22Rv1 (cell line): ENCODE data around the gene MAMDC2.

Experiments used
- H3K27ac ChIP-seq: fragments of 450-650 bp; 2 replicates; pipeline ENCODE4 v1.5.1; 2017
- CTCF ChIP-seq: fragments of 450-650 bp; IDR thresholded peaks from 2 replicates; pipeline ENCODE4 v1.5.1; 2017; ENCODE audit warnings: mild to moderate bottlenecking
- ZFX ChIP-seq: fragments of 450-650 bp; IDR thresholded peaks from 2 replicates; pipeline ENCODE4 v1.6.1; 2017; ENCODE audit warnings: antibody characterized with exemption, borderline replicate concordance

The MAMDC2 gene

DNA sequence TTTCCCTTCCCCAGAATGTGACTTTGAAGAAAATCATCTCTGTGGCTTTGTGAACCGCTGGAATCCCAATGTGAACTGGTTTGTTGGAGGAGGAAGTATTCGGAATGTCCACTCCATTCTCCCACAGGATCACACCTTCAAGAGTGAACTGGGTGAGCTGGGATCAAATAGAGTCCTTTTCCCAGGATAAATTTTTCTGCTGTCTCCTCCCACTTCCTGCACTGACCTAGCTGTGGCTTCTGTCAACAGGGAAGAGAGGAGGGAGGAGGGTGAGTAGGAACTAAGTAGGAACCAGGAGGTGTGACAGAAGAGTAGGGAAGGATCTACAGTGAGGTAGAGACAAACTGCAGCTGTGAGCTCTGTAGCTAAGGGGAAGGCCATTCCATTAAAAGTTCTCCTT lies 69.3 kb downstream of the MAMDC2 start:
- TF ChIP-seq ZFX, result no peak
- TF ChIP-seq CTCF, result no peak
- H3K27ac ChIP-seq, result no peak overlapping the region

- TF ChIP-seq ZFX (no peak), CTCF (peak; percentile 85)
- no peak overlapping the region for H3K27ac ChIP-seq
Observed at GRCh38 chr9:70113403-70114022, 69.9 kb downstream of the MAMDC2 start.

GRCh38 chr9:70114898-70115297 lies 71.2 kb downstream of the MAMDC2 start:
- no peak overlapping the region for H3K27ac ChIP-seq
- TF ChIP-seq CTCF (no peak), ZFX (no peak)

DNA sequence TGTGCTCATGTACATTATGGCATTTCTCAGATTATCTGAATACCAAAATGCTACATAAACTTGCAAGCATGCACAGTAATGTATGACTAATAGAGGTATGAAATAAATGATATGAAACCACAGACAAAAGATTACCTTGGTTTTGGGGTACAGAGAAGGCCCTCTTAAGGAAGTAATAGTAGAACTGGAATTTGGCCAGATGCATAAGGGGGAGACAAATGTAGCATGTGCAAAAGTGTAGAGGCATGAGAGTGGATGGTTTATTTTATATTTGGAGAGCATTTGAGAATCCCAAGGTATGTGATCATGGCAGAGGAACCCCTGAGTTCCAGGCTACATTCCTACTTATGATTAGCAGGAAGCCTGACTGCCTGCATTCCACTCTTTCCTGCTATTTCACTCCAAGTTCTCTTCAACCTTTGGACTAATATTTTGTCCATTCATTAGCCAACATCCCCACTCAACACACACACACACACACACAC lies 74.2 kb downstream of the MAMDC2 start:
- no peak overlapping the region for H3K27ac ChIP-seq
- no peak for TF ChIP-seq ZFX
- no peak for TF ChIP-seq CTCF

DNA sequence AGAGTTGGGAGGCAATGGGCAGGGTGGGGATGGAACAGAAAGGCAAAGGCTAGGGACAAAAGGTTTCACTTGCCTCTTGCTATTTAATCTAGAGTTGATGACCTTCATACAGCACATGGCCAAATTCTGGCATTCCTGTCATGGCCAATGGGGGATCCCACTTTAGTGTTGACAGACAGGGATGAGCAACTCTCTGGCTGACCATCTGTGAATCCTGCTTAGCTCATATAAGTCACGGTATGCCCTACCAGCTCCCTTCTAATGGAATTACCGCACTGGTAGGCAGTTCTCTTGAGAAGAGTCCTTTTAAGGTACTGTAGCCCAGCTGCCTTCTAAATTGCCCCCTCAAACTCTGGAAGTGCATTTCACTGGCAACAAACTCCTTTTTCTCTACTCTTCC lies 76.1 kb downstream of the MAMDC2 start:
- H3K27ac ChIP-seq, result no peak overlapping the region
- no peak for TF ChIP-seq CTCF
- no peak for TF ChIP-seq ZFX

- TF ChIP-seq CTCF (no peak), ZFX (no peak)
- H3K27ac ChIP-seq, result no peak overlapping the region
Observed at GRCh38 chr9:70120834-70121510, 77.3 kb downstream of the MAMDC2 start.

DNA sequence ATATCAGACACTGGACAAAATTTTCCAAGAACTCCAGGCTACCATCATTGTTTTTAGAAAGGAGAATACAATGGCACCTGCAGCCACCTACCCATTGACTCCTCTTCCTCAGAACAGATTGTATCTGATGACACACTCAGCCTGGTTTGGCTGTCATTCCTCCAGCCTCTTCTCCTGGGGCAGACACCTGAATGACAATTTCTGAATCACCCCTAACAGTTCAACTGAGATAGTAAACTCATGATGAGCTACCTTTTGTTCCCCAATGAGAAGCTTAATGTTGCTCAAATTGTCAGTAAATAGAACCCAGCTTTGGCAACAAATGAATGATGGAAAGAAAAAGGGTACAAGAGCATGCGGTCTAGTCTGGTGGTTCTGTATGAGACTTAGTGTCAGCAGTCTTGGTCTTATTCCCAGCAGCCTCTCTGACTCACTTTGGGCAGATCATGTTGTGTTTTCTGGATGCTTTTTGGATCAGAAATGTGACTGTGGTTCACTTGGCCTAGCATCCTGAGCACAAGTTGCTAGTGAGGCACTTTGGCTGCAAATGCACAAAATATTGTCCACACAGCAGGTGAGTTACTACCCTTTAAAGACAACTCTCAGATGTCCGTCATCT lies 78.3 kb downstream of the MAMDC2 start:
- TF ChIP-seq ZFX, result no peak
- TF ChIP-seq CTCF, result no peak
- H3K27ac ChIP-seq, result no peak overlapping the region
